ENCODE data around the gene VPS51. TPM values are rescaled to one million over a fixed set of nuclear protein-coding genes. Genes with fewer than 3 reads are reported as not detected.
A peak's percentile ranks its signal among the peaks of the same experiment; 100 is the strongest.

Gene VPS51
- total and polyA plus RNA-seq, 2 experiments from 2014 or later: 45.3 to 450 TPM

GRCh38 chr11:65077451-65077850 lies 18.6 kb upstream of the VPS51 start (continued):
- no peak for TF ChIP-seq ETS1 (IDR thresholded peaks at IDR 0.05)
- no peak for TF ChIP-seq STAT1 (IDR thresholded peaks at IDR 0.05; ENCODE audit: unreplicated experiment)
- TF ChIP-seq, protein P1, sequence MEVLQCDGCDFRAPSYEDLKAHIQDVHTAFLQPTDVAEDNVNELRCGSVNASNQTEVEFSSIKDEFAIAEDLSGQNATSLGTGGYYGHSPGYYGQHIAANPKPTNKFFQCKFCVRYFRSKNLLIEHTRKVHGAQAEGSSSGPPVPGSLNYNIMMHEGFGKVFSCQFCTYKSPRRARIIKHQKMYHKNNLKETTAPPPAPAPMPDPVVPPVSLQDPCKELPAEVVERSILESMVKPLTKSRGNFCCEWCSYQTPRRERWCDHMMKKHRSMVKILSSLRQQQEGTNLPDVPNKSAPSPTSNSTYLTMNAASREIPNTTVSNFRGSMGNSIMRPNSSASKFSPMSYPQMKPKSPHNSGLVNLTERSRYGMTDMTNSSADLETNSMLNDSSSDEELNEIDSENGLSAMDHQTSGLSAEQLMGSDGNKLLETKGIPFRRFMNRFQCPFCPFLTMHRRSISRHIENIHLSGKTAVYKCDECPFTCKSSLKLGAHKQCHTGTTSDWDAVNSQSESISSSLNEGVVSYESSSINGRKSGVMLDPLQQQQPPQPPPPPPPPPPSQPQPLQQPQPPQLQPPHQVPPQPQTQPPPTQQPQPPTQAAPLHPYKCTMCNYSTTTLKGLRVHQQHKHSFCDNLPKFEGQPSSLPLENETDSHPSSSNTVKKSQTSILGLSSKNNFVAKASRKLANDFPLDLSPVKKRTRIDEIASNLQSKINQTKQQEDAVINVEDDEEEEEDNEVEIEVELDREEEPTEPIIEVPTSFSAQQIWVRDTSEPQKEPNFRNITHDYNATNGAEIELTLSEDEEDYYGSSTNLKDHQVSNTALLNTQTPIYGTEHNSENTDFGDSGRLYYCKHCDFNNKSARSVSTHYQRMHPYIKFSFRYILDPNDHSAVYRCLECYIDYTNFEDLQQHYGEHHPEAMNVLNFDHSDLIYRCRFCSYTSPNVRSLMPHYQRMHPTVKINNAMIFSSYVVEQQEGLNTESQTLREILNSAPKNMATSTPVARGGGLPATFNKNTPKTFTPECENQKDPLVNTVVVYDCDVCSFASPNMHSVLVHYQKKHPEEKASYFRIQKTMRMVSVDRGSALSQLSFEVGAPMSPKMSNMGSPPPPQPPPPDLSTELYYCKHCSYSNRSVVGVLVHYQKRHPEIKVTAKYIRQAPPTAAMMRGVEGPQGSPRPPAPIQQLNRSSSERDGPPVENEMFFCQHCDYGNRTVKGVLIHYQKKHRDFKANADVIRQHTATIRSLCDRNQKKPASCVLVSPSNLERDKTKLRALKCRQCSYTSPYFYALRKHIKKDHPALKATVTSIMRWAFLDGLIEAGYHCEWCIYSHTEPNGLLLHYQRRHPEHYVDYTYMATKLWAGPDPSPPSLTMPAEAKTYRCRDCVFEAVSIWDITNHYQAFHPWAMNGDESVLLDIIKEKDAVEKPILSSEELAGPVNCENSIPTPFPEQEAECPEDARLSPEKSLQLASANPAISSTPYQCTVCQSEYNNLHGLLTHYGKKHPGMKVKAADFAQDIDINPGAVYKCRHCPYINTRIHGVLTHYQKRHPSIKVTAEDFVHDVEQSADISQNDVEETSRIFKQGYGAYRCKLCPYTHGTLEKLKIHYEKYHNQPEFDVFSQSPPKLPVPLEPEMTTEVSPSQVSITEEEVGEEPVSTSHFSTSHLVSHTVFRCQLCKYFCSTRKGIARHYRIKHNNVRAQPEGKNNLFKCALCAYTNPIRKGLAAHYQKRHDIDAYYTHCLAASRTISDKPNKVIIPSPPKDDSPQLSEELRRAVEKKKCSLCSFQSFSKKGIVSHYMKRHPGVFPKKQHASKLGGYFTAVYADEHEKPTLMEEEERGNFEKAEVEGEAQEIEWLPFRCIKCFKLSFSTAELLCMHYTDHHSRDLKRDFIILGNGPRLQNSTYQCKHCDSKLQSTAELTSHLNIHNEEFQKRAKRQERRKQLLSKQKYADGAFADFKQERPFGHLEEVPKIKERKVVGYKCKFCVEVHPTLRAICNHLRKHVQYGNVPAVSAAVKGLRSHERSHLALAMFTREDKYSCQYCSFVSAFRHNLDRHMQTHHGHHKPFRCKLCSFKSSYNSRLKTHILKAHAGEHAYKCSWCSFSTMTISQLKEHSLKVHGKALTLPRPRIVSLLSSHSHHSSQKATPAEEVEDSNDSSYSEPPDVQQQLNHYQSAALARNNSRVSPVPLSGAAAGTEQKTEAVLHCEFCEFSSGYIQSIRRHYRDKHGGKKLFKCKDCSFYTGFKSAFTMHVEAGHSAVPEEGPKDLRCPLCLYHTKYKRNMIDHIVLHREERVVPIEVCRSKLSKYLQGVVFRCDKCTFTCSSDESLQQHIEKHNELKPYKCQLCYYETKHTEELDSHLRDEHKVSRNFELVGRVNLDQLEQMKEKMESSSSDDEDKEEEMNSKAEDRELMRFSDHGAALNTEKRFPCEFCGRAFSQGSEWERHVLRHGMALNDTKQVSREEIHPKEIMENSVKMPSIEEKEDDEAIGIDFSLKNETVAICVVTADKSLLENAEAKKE (CRISPR knock-in tag; IDR thresholded peaks at IDR 0.05): no peak
- TF ChIP-seq EZH2 (IDR thresholded peaks at IDR 0.05; ENCODE audit: low read depth, unreplicated experiment): no peak
- no peak for TF ChIP-seq JUNB (IDR thresholded peaks at IDR 0.05; ENCODE audit: unreplicated experiment)

GRCh38 chr11:65078151-65078550 lies 17.9 kb upstream of the VPS51 start:
- peaks cover 8% of the 10 kb centered on the region; the same call in 1 of the 2 replicates for H3K4me1 ChIP-seq (ENCODE audit: insufficient read depth)
- peak overlapping the region; percentile 74; the same call in 1 of the 2 replicates for H3K27ac ChIP-seq (ENCODE audit: low read depth)
- Mint-ChIP-seq H3K4me1 (peaks cover 23% of the 10 kb centered on the region), H3K27me3 (ENCODE audit: insufficient read depth, low read depth, poor library complexity) (peaks cover 8% of the 10 kb centered on the region), H3K36me3 (ENCODE audit: low read depth) (peaks cover 69% of the 10 kb centered on the region), H3K9me3 (no peaks in the 10 kb centered on the region; the same call in 2 of the 3 replicates), H3K4me3 (no peak overlapping the region), H3K27ac (no peak overlapping the region)
- H3K79me2 ChIP-seq (replicated peaks; ENCODE audit: insufficient read depth): peaks cover 50% of the 10 kb centered on the region
- no peaks in the 10 kb centered on the region for H3K27me3 ChIP-seq (ENCODE audit: insufficient read depth)
- H4K20me1 ChIP-seq (replicated peaks; ENCODE audit: insufficient read depth): peaks cover 42% of the 10 kb centered on the region
- no peaks in the 10 kb centered on the region for H3K9me2 ChIP-seq (ENCODE audit: insufficient read depth)
- H3K36me3 ChIP-seq (ENCODE audit: insufficient read depth): peaks cover 16% of the 10 kb centered on the region
- H3K4me3 ChIP-seq: no peak overlapping the region
- ATAC-seq: peak; percentile 93
- H3K4me2 ChIP-seq: no peak overlapping the region
- H2AFZ ChIP-seq: no peak overlapping the region
- H3F3A ChIP-seq (replicated peaks; ENCODE audit: low read depth): peaks cover 29% of the 10 kb centered on the region; the same call in 1 of the 2 replicates
- peak; percentile 80 for DNase-seq (ENCODE audit: low spot score)
- TF ChIP-seq CREB1 (CRISPR knock-in tag; IDR thresholded peaks at IDR 0.05; ENCODE audit: low read depth) (no peak), CTCF (conservative IDR thresholded peaks at IDR 0.05; ENCODE audit: low read depth in 2 of 2) (peak; percentile 63 to 66)
